HepG2 (cell line): Measurements from ENCODE around the gene IFT172. TPM values are rescaled to one million over a fixed set of nuclear protein-coding genes. Genes with fewer than 3 reads are reported as not detected.

ENCODE experiments used
- ASH2L ChIP-seq: fragments of 300-600, 200-600 bp; sonication (generic); IDR thresholded peaks from 2 replicates; pipeline ENCODE4 v1.7.0; 2017; ENCODE audit warnings: low read depth, mild to moderate bottlenecking, moderate library complexity, mixed read lengths, low read length; ENCODE audit not compliant: insufficient read length
- CBFB ChIP-seq: sonication (generic); formaldehyde crosslinking; IDR thresholded peaks from 2 replicates; pipeline ENCODE4 v1.4.0; 2020; ENCODE audit warnings: missing genetic modification reagents
- CEBPB ChIP-seq: IDR thresholded peaks from 2 replicates; pipeline ENCODE4 v1.6.1; 2011; ENCODE audit warnings: low read depth, low read length, improper control_type of control experiment, borderline replicate concordance
- DNMT3B ChIP-seq: conservative IDR thresholded peaks from 2 replicates; pipeline ENCODE4 v1.6.1; 2016; ENCODE audit warnings: missing biosample characterization, control low read depth
- HMG20A ChIP-seq: IDR thresholded peaks from 2 replicates; pipeline ENCODE4 v1.6.1; 2016; ENCODE audit warnings: borderline replicate concordance
- HNRNPUL1 ChIP-seq: fragments of 200-400 bp; formaldehyde crosslinking; IDR thresholded peaks from 2 replicates; pipeline ENCODE4 v1.6.1; 2017; ENCODE audit warnings: low read depth, mild to moderate bottlenecking, low read length, moderate library complexity
- JARID2 ChIP-seq: sonication (generic); formaldehyde crosslinking; IDR thresholded peaks from 2 replicates; pipeline ENCODE4 v1.8.1; 2023; ENCODE audit warnings: missing genetic modification reagents, inconsistent platforms; ENCODE audit not compliant: insufficient replicate concordance
- KDM5B ChIP-seq: sonication (generic); formaldehyde crosslinking; IDR thresholded peaks from 2 replicates; pipeline ENCODE4 v1.4.0; 2020; ENCODE audit warnings: missing genetic modification reagents, mild to moderate bottlenecking, borderline replicate concordance
- KMT2B ChIP-seq: IDR thresholded peaks from 2 replicates; pipeline ENCODE4 v1.6.1; 2016; ENCODE audit warnings: missing genetic modification reagents, missing compliant biosample characterization
- RBAK ChIP-seq: sonication (generic); formaldehyde crosslinking; IDR thresholded peaks from 2 replicates; pipeline ENCODE4 v1.5.1; 2020; ENCODE audit warnings: mild to moderate bottlenecking, missing genetic modification reagents
- RCOR2 ChIP-seq: IDR thresholded peaks from 2 replicates; pipeline ENCODE4 v1.6.1; 2016; ENCODE audit warnings: missing biosample characterization, missing genetic modification reagents
- RFXAP ChIP-seq: sonication (generic); formaldehyde crosslinking; IDR thresholded peaks from 2 replicates; pipeline ENCODE4 v1.4.0; 2020; ENCODE audit warnings: missing genetic modification reagents, borderline replicate concordance
- SCMH1 ChIP-seq: sonication (generic); formaldehyde crosslinking; IDR thresholded peaks from 2 replicates; pipeline ENCODE4 v1.9.0; 2021; ENCODE audit warnings: missing genetic modification reagents, mild to moderate bottlenecking, borderline replicate concordance
- U2AF2 ChIP-seq: fragments of 200-400 bp; formaldehyde crosslinking; IDR thresholded peaks from 2 replicates; pipeline ENCODE4 v1.6.1; 2017; ENCODE audit warnings: low read depth, mild to moderate bottlenecking, low read length
- ZBTB7B ChIP-seq: sonication (generic); formaldehyde crosslinking; IDR thresholded peaks from 2 replicates; pipeline ENCODE4 v1.4.0; 2020; ENCODE audit warnings: missing genetic modification reagents
- ZFP62 ChIP-seq: sonication (generic); formaldehyde crosslinking; IDR thresholded peaks from 2 replicates; pipeline ENCODE4 v1.4.0; 2020; ENCODE audit warnings: missing genetic modification reagents
- ZKSCAN8 ChIP-seq: IDR thresholded peaks from 2 replicates; pipeline ENCODE4 v1.6.1; 2016; ENCODE audit warnings: borderline replicate concordance, missing genetic modification reagents, missing compliant biosample characterization
- ZNF24 ChIP-seq: fragments of 450-650 bp; IDR thresholded peaks from 2 replicates; pipeline ENCODE4 v1.6.1; 2017; ENCODE audit warnings: antibody characterized with exemption, mild to moderate bottlenecking
- ZNF564 ChIP-seq: sonication (generic); formaldehyde crosslinking; IDR thresholded peaks from 2 replicates; pipeline ENCODE4 v1.8.1; 2023; ENCODE audit warnings: mild to moderate bottlenecking, missing genetic modification reagents
- ZNF781 ChIP-seq: sonication (generic); formaldehyde crosslinking; IDR thresholded peaks from 2 replicates; pipeline ENCODE4 v1.5.1; 2020; ENCODE audit warnings: borderline replicate concordance, mild to moderate bottlenecking, missing genetic modification reagents; ENCODE audit errors: not compliant biosample characterization
- polyA plus RNA-seq, 8 experiments: library from polyadenylated mRNA; depleted of rRNA in 3 of 8; stranded (reverse) in 7 of 8; unstranded in 1 of 8; fragments of >200 nt; fragmentation: Illumina TruSeq in 4 of 8; extraction: Trizol in 4 of 8; gene quantifications; 2 replicates each; pipeline versions ENCODE4 v1.2.1 to v1.2.3, GENCODE V29; 2011 to 2016; ENCODE audit warnings: low read depth in 4 of 8, missing spikeins in 1 of 8, mixed read lengths in 1 of 8; ENCODE audit not compliant: insufficient read depth in 1 of 8
- total RNA-seq, 5 experiments: library from RNA; depleted of rRNA; stranded (reverse); fragments of >200 nt; fragmentation: Illumina TruSeq; extraction: Trizol; gene quantifications; 2 replicates each; pipeline ENCODE4 v1.2.3, GENCODE V29; 2016; ENCODE audit warnings: low read depth in 1 of 5
- TF ChIP-seq, protein P1 (sequence below): sonication (generic); formaldehyde crosslinking; IDR thresholded peaks from 2 replicates; pipeline ENCODE4 v1.5.1; 2020; ENCODE audit warnings: mild to moderate bottlenecking, missing genetic modification reagents, borderline replicate concordance
- TF ChIP-seq, protein P2 (sequence below): sonication (generic); formaldehyde crosslinking; IDR thresholded peaks from 2 replicates; pipeline ENCODE4 v1.8.0; 2022; ENCODE audit warnings: missing genetic modification reagents, low read depth, mild to moderate bottlenecking, borderline replicate concordance
- TF ChIP-seq, protein P3 (sequence below): sonication (generic); formaldehyde crosslinking; IDR thresholded peaks from 2 replicates; pipeline ENCODE4 v1.4.0; 2020; ENCODE audit warnings: missing genetic modification reagents
- TF ChIP-seq, protein P4 (sequence below): sonication (generic); formaldehyde crosslinking; IDR thresholded peaks from 2 replicates; pipeline ENCODE4 v1.5.0; 2020; ENCODE audit warnings: missing genetic modification reagents

The IFT172 gene
- total and polyA plus RNA-seq, 2 of the 13 experiments (the other 11 are each of a cell fraction or from before 2014, with no cell fraction given) = 21.6 to 35.7 TPM

DNA sequence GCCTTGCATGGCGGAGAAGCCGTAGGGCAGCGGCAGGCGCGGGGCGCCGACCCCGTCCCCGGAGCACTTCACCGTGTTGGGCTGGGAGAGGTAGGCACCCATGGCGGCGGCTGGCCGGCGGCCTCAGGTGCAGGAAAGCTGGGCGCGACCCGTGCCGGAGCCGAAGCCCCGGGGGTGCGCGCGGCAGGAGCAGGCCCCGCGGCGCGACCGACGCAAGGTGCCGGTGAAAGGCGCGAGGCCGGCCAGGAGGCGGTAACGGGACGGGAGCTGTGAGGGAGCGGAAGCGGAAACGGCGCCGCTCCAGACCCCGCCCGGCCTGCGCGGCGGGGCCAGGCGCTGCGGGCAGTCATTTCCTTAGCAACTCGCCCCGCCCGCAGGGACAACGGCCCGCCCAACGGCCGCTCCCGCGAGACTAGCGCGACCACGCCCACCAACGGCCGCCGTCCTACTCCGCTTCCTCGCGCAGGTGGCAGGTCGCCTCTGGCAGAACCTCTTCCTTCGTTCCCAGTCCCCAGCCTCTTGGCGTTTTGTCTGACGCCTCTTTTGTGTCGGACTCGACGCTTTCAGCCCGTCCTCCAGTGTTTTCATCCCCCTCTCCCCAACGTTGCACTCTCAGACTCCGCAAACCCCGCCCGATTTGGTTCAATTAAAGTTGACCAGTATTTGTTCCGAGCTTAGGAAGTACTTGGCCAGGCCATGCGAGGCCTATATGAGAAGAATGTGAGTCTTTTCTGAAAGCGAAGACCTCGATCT is 80.0 kb downstream of the IFT172 start, which contains the start of gene PPM1G (continued):
- TF ChIP-seq, protein P1, sequence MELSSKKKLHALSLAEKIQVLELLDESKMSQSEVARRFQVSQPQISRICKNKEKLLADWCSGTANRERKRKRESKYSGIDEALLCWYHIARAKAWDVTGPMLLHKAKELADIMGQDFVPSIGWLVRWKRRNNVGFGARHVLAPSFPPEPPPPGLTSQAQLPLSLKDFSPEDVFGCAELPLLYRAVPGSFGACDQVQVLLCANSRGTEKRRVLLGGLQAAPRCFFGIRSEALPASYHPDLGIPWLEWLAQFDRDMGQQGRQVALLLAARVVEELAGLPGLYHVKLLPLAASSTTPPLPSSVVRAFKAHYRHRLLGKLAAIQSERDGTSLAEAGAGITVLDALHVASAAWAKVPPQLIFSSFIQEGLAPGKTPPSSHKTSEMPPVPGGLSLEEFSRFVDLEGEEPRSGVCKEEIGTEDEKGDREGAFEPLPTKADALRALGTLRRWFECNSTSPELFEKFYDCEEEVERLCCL (CRISPR knock-in tag) = no peak
- TF ChIP-seq ZNF24 (no peak), CBFB (CRISPR knock-in tag) (peak; percentile 83), HMG20A (CRISPR knock-in tag) (no peak), ZNF781 (peak; percentile 94), DNMT3B (CRISPR knock-in tag) (0 out of 2 replicates have a peak, but pooled peaks have one; percentile 77), RFXAP (no peak; the same call in none of the 2 replicates), JARID2 (CRISPR knock-in tag) (no peak), RCOR2 (CRISPR knock-in tag) (no peak), RBAK (CRISPR knock-in tag) (no peak), ZBTB7B (CRISPR knock-in tag) (peak; percentile 33; the same call in 1 of the 2 replicates), CEBPB (no peak), ZFP62 (CRISPR knock-in tag) (no peak; the same call in 1 of the 2 replicates), ASH2L (peak; percentile 88), ZKSCAN8 (CRISPR knock-in tag) (peak; percentile 47; the same call in 1 of the 2 replicates), SCMH1 (CRISPR knock-in tag) (no peak), U2AF2 (no peak), KDM5B (CRISPR knock-in tag) (peak; percentile 99), HNRNPUL1 (no peak), KMT2B (peak; percentile 58; the same call in 1 of the 2 replicates), ZNF564 (CRISPR knock-in tag) (peak; percentile 10; the same call in 1 of the 2 replicates)
- TF ChIP-seq, protein P2, sequence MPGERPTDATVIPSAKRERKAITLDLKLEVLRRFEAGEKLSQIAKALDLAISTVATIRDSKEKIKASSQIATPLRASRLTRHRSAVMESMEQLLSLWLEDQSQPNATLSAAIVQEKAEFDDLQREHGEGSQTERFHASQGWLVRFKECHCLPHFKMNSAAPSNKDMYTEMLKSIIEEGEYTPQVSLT (CRISPR knock-in tag) = no peak; the same call in 1 of the 2 replicates
- TF ChIP-seq, protein P3, sequence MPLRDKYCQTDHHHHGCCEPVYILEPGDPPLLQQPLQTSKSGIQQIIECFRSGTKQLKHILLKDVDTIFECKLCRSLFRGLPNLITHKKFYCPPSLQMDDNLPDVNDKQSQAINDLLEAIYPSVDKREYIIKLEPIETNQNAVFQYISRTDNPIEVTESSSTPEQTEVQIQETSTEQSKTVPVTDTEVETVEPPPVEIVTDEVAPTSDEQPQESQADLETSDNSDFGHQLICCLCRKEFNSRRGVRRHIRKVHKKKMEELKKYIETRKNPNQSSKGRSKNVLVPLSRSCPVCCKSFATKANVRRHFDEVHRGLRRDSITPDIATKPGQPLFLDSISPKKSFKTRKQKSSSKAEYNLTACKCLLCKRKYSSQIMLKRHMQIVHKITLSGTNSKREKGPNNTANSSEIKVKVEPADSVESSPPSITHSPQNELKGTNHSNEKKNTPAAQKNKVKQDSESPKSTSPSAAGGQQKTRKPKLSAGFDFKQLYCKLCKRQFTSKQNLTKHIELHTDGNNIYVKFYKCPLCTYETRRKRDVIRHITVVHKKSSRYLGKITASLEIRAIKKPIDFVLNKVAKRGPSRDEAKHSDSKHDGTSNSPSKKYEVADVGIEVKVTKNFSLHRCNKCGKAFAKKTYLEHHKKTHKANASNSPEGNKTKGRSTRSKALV = peak; percentile 61; the same call in 1 of the 2 replicates
- TF ChIP-seq, protein P4, sequence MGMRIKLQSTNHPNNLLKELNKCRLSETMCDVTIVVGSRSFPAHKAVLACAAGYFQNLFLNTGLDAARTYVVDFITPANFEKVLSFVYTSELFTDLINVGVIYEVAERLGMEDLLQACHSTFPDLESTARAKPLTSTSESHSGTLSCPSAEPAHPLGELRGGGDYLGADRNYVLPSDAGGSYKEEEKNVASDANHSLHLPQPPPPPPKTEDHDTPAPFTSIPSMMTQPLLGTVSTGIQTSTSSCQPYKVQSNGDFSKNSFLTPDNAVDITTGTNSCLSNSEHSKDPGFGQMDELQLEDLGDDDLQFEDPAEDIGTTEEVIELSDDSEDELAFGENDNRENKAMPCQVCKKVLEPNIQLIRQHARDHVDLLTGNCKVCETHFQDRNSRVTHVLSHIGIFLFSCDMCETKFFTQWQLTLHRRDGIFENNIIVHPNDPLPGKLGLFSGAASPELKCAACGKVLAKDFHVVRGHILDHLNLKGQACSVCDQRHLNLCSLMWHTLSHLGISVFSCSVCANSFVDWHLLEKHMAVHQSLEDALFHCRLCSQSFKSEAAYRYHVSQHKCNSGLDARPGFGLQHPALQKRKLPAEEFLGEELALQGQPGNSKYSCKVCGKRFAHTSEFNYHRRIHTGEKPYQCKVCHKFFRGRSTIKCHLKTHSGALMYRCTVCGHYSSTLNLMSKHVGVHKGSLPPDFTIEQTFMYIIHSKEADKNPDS = no peak
